Stimulated activated CD4-positive, alpha-beta T cell treated with anti-CD3 and anti-CD28 coated beads, Interleukin-4, amount 100 ng/mL, for 4 hours (primary cell): Measurements from ENCODE around the gene CD164.
"Not testable (repeated sequence)": the region's sequence is repeated elsewhere in the genome, so short reads cannot be mapped to it uniquely, and the experiment has no call there.

Experiments used
- DNase-seq, 2 experiments: peaks; one replicate each; pipeline ENCODE4 v3.0.0-alpha.2; 2020

Gene CD164

DNA sequence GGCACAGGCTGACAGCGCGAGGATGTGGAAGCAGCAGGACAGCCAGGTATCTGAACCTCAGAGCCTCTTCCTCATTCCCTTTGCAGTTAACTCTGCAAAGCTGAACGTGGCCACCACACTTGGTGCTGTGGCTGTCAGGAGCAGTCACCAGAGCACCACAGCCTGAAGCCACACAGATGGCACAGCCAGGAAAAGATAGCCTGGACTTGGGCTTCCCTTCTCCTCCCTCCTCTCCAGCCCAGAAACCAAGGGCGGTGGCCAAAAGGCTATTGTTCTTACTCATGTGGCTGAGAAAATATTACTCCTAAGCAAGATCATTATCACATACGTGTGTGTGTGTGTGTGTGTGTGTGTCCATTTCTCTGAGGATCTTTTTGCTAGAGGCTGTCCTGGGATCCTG, 39.8 kb downstream of the CD164 start:
- no peak for DNase-seq

DNA sequence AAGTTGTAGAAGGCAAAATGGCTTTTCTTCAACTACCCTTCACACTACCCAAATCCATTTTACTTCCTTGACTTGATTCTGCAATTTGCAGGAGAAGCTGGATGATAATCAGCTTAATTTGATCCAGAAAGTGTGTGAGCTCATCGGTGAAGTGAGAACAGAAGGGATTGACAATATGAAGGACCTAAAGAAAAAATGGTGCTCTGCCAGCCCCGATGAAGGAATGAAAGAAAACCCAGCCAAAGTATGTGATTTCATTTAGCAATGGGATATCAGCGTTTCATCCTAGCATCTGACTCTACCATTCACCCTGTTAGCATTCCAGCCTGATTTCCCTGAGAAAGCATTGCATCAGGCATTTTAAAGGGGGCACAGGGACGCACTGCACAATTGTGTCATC, 41.5 kb downstream of the CD164 start:
- DNase-seq: no peak

DNA sequence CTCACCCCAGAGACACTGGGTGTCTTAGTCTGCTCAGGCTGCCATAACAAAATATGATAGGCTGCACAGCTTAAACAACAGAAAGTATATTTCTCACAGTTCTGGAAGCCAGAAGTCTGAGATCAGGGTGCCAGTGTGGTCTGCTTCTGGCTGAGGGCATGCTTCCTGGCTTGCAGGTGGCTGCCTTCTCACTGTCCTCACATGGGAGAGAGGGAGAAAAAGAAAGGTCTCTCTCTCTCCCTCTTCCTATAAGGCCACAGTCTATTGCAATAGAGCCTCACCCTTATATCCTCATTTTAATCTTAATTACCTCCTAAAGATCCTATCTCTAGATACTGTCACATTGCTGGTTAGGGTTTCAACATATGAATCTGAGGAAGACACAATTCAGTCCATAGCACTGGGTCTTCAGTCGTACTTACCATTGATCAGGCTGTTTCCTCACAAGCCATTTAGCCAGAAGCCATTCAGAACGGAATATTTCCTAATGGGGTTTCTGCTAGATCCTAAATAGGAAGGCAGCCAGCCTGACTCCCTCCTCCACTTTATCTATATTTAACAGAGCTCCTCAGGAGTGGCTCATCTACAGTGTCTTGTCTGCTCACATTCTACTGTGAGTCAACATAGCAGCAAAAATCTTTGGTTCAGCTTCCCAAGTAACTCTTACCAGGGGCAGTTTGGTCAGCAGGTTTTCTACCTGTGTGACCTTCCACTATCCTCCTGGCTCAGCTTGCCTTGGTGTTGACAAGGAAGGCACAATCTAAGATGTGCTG, 42.2 kb downstream of the CD164 start:
- no peak for DNase-seq

DNA sequence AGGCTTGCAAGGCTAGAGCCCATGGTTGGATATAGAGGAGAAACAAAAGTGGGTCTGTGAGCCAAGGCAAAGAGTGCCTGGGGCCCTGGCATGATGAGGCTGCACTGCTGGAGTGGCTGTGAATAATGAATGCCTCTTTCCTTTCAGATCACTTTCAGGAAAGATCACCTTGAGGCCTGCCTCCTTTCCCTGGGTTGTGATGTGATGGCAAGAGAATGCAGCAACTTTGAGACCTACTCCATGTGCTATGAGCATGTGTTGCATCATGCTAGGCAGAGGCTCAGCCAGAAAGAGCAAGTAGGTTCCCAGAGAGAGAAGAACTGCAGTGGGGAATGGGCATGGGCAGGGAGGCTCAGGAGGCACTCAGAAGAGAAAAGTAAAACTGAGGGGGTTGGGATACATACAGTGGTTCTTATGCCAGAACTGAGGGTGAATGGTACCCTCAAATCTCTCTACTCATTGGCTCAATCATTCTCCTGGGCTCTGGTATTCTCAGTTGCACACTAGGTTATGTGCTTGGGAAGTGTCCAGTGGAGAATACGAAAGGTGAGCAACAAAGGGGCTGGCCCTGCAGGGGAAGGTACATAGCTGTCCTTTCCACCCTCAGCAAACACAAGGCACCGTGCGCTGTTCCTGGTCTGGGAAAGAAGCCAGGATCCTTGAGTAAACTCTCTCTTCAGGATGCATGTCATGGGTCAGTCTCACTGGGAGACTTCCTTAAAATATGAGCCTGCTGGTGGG, 45.9 kb downstream of the CD164 start:
- DNase-seq: no peak

DNA sequence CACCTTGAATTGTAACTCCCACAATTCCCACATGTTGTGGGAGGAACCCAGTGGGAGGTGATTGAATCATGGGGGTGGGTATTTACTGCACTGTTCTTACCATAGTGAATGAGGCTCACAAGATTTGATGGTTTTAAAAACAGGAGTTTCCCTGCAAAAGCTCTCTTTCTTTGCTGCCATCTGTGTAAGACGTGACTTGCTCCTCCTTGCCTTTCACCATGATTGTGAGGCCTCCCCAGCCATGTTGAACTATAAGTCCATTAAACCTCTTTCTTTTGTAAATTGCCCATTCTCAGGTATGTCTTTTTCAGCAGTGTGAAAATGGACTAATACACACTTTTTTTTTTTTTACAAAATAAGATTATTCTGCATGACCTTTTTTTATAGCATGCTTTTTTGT, 48.4 kb downstream of the CD164 start:
- not testable (repeated sequence) for DNase-seq

DNA sequence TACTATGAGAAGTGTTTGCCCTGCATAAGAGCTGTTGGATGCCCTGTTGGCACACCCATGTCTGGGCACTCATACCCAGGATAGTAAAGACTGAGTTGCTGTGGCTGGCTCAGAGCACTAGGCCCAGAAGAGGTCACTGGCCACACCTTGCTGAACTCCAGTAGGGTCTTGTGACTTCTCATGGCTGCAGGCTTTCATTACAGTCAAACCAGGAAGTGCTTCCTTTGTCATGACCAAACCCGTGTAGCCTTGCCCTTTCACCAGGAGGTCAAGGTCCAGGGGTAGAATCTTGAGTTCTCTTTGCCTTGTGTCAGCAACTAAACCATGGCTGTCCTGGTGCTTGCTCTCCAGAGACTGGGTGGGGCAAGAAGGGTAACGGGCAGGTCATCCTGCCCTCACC, 49.5 kb downstream of the CD164 start:
- DNase-seq: no peak

DNA sequence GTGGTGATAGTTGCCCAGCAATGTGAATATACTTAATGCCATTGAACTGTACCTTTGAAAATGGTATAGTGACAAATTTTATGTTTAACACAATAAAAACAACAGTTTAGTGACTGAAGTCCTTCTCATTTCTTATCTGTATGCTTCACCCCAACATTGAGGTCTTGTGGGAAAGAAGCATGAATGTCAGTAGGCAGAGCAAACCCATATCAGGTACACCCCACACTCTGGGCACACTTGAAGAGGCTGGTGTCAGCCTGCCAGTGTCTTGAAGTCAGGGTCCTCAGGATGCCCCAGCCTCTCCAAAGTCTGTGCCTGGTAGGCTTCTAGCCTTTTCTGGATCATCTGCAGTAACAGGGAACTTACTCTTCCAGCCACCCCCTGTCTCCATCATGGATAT, 51.2 kb downstream of the CD164 start:
- no peak for DNase-seq

DNA sequence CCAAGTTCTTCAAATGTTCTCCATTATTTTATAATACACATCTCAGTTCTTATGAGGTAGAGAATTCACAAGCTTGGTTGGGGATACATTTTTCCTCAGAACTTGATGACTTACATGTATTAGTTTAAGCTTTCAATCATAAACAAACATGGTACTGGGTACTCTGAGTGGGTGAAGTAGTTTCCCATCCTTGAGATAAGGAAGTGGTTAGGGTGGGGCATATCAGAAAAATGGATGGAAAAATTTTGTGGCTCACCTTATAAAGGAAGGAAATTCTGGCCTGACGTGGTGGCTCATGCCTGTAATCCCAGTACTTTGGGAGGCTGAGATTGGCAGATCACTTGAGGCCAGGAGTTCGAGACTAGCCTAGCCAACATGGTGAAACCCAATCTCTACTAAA, 52.0 kb downstream of the CD164 start:
- no peak for DNase-seq

DNA sequence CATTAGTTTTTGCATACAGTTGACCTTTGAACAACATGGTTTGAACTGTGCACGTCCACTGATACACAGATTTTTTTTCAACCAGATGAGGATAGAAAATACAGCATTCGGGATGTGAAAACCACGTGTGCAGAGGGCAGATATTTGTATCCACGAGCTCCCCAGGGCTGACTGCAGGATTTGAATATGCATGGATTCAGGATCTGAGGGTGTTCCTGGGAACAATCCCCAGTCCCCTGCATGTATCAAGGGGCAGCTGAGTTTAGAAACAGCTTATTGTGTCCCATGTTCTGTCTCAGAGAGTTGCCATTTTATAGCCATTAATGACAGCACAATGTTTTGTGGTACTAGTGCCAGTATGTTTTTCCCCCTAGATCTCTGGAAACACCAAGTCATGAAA, 53.6 kb downstream of the CD164 start:
- no peak for DNase-seq

DNA sequence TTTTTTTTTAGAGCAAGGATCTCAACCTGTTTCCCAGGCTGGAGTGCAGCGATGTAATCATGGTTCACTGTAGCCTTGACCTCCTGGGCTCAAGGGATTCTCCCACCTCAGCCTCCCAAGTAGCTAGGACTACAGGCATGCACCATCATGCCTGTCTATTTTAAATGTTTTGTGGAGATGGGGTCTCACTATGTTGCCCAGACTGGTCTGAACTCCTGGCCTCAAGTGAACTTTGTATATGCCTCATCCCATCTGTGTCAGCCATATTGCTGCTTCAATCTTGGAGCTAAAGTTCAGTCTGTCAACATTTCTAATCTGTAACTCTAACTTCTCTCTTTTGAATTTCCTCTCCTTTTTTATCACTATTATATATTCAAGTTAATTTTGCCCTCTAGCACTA, 54.3 kb downstream of the CD164 start:
- no peak for DNase-seq

DNA sequence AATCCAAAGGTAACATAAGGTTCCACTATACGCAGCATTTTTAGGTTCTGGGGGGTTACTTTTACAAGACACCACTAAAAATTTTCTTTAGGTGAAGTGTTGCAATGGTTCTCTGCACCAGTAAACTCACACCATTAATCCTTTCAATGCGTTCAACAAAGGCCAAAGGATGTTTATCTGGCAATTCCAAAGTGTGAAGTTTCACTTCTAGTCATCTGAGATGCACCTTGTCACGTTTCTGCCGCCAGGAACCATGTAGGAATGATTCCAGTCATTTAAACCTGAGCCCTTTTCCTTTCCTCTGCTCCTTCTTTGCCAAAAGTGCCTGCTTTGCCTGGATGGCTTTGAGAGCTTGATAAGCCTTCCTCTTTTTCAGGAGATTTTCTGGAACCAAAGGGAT, 54.8 kb downstream of the CD164 start:
- DNase-seq: no peak

DNA sequence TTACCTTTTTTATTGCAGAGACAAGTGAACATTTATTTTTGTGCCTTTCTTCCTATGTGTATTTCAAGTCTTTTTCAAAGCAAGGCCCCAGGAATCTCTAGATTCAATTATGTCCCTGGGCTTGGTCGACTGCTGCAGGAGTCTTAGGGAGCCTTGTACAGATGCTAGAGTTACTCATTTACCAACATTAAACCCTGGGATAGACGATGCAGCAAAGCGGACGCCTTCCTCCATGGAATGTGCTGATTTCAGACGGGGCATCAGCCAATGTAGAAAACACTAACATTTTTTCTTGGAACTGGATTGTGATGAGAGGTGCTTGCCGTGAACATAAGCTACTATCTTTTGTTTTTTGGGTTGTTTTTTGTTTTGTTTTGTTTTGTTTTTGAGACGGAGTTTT, 55.9 kb downstream of the CD164 start:
- no peak for DNase-seq

DNA sequence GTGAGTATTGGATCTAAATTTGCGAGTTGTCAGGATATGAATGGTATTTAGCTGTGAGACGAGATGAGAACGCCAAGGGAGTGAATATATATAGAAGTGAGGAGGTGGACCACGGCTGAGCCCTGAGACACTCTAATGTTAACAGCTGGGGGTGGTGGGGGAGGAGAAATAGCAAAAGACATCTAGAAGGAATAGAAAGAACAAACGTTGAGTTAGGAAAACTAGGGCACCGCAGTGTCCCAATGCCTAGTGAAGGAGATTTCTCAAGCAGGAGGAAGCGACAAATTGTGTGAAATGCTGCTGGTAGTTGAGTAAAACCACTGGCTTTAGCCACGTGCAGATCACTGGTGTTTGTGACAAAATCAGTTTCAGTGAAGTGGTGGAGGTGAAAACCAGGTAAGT, 56.9 kb downstream of the CD164 start:
- DNase-seq: no peak

DNA sequence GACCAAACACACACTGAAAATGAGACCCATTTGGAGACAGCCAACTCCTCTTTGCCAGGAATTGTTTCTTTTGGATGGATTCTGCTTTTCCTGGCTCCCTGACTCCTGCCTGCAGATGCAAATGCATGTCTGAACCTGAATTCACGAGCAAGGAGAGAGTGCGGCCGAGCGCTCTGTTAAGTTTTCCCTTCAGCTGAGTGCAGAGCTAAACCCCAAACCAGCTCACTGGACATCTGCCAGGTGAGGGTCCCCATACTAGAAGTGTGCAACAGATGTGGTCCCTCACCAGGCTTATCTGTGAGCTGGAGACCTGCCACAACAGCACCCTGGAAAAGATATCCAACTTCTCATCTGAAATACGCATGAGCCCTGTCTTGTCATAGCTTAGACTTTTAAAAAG, 59.0 kb downstream of the CD164 start:
- DNase-seq: no peak

DNA sequence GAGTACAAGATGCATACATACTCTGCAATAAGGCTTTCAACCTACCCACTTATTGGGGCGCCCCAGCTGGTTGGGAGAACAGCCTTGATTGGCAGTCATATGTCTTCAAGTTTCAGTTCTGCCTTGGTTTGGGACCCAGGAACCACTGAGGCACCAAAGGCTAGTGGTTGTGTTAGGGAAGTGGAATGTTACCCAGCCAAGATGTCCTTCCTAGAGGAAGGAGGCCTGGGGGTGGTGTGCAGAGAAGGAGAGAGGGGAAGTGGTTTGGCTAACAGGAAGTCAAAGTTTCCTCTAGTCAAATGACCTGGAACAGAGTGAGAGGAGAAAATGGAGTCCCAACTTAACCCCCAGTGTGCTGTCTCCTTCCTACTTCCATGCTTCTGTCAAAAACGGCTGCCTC, 59.4 kb downstream of the CD164 start:
- DNase-seq: no peak

DNA sequence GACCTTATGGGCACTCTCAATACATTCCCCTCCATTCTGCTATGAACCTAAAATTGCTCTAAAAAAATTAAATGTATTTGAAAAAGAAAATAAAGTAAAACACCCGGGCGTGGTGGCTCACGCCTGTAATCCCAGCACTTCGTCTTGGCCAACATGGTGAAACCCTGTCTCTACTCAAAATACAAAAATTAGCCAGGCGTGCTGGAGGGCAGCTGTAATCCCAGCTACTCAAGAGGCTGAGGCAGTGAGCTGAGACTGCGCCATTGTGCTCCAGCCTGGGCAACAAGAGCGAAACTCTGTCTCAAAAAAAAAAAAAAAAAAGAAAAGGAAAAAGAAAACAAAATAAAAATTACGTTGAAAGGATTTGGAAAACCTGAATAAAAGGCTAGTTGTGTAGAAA, 60.5 kb downstream of the CD164 start:
- DNase-seq: no peak

DNA sequence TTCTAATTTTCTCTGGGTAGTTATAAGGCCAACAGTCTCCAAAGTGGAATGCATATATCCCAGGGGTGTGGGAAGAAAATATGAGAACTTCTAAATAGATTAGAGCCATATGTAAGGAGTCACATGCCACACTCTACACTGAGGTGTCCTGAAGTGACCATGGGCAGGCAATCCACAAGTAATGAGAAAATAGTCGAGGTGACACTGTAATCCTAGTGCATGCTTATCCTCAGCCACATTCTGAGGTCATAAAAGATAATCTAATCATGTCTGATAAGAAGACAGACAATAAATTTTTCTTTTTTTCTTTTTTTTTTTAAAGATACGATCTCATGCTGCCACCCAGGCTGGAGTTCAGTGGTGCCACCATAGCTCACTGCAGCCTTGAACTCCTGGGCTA, 62.2 kb downstream of the CD164 start:
- no peak for DNase-seq

DNA sequence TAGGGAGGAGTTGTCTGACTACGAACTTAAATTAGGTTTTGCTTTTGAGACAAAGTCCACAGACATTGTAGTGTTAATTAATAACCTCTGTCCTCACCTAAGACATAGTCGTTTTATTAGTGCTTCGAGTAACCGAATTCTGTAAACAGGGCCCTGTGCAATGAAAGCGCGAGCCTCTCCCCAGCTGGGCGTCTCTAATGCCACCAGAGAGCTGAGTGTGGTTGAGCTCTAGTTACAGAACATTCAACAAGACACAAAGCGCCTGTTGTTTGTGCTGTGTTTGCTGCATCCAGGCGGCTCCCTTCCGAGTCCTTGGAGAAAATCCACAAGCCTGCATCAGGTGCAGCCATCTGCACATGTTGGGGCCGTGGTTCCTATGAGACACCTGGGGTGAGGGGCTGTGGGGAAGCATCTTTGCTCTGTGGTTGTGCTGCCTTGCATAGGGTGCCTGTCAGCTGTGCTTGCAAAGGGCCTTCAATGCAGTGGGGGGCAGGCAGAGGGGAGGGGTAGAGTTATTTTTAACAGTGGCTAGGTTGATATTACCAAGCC, 63.9 kb downstream of the CD164 start:
- DNase-seq: no peak

DNA sequence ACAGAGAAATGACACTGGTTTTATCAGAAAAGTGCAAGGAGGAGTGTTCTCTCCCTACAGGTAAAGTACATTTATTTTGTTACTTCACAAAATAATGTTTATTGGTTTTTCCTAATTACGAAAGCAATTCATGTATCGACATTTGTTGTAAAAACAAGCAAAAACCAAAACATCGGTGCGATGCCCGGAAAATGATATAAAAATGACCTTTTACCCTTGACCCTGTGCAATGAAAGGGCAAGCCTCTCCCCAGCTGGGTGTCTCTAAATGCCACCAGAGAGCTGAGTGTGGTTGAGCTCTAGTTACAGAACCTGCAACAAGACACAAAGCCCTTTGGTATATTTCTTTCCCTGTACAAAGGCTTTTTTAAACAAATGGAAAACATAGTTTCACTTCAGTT, 65.4 kb downstream of the CD164 start:
- no peak for DNase-seq
